HepG2 (cell line): ENCODE results near the gene ECE2. TPM values are rescaled to one million over a fixed set of nuclear protein-coding genes. Genes with fewer than 3 reads are reported as not detected.

Experiments
- ATAC-seq: fragments of 200-7000 bp; cut with Tn5 transposase; 3 replicates; pipeline ENCODE4 v1.9.1; 2020; ENCODE audit warnings: mild to moderate bottlenecking, moderate library complexity
- BruUV-seq: library from RNA; stranded (reverse); fragments of 400-500 nt; replicated peaks from 2 replicates; lab custom pipeline; 2021; lab: Mats Ljungman, UMichigan
- CTCF ChIA-PET: fragments of 300-600 bp; formaldehyde crosslinking; extraction: SDS; loops from one replicate; lab custom pipeline; 2021; ENCODE audit warnings: low total read pairs, inconsistent platforms, low intra/inter-chr PET ratio; lab: Yijun Ruan, JAX
- POLR2A ChIA-PET: fragments of 350-600 bp; sonication (Branson Sonifier 250); formaldehyde crosslinking; loops from one replicate; lab custom pipeline; 2020; ENCODE audit warnings: antibody characterized with exemption, inconsistent platforms; lab: Yijun Ruan, JAX
- DNase-seq: peaks from one replicate; pipeline ENCODE4 v3.0.0-alpha.2; 2015; ENCODE audit warnings: low spot score
- FAIRE-seq: peaks from 3 replicates; lab custom pipeline; 2011; peaks lifted over from hg19 to GRCh38; lab: Jason Lieb, UNC
- H2AFZ ChIP-seq: one replicate; pipeline ENCODE4 v1.6.1; 2011; ENCODE audit warnings: low read length, inconsistent platforms
- H3K27ac ChIP-seq: fragments of 300-600 bp; 3 replicates; pipeline ENCODE4 v1.8.0; 2011; ENCODE audit warnings: mixed run types, mild to moderate bottlenecking, mixed read lengths, low read length, inconsistent platforms; ENCODE audit not compliant: insufficient read depth; ENCODE audit errors: extremely low read length
- H3K27me3 ChIP-seq, 2 experiments: fragments of 200-600 bp in 1 of 2; 2 replicates in 1 of 2; 3 replicates in 1 of 2; pipeline versions ENCODE4 v1.6.0 to v1.8.0; 2011; ENCODE audit warnings: low read length in 2 of 2, mild to moderate bottlenecking in 2 of 2, moderate library complexity in 2 of 2, inconsistent platforms in 1 of 2; ENCODE audit not compliant: insufficient read depth in 2 of 2, control insufficient read depth in 1 of 2
- H3K36me3 ChIP-seq, 2 experiments: fragments of 200-600 bp in 1 of 2; replicated peaks in 1 of 2; 2 replicates in 1 of 2; 3 replicates in 1 of 2; pipeline versions ENCODE4 v1.5.1 to v1.8.0; 2011; ENCODE audit warnings: low read length in 2 of 2, inconsistent platforms in 1 of 2; ENCODE audit not compliant: insufficient read depth in 2 of 2, control insufficient read depth in 1 of 2
- H3K4me1 ChIP-seq: 2 replicates; pipeline ENCODE4 v1.5.1; 2012; ENCODE audit warnings: low read length, inconsistent platforms; ENCODE audit not compliant: insufficient read depth
- H3K4me2 ChIP-seq: 2 replicates; pipeline ENCODE4 v1.6.0; 2011; ENCODE audit warnings: low read depth, low read length, inconsistent platforms
- H3K4me3 ChIP-seq, 3 experiments: fragments of 200-600 bp in 1 of 3; sonication (generic), shearing (Covaris generic) in 1 of 3; replicated peaks in 1 of 3; 2 replicates each; pipeline ENCODE4 v1.5.1; 2011 to 2016; ENCODE audit warnings: low read length in 3 of 3, inconsistent platforms in 2 of 3, low read depth in 2 of 3, mild to moderate bottlenecking in 2 of 3, control low read depth in 1 of 3, mixed read lengths in 1 of 3; ENCODE audit not compliant: insufficient read depth in 1 of 3
- H3K79me2 ChIP-seq: one replicate; pipeline ENCODE4 v1.6.1; 2011; ENCODE audit warnings: low read length, inconsistent platforms; ENCODE audit not compliant: insufficient read depth
- H3K9ac ChIP-seq: 2 replicates; pipeline ENCODE4 v1.6.0; 2011; ENCODE audit warnings: mild to moderate bottlenecking, low read depth, low read length, inconsistent platforms; ENCODE audit not compliant: insufficient read depth
- H3K9me3 ChIP-seq: 2 replicates; pipeline ENCODE4 v1.5.1; 2012; ENCODE audit warnings: mild to moderate bottlenecking, low read length
- H4K20me1 ChIP-seq: 2 replicates; pipeline ENCODE4 v1.6.0; 2011; ENCODE audit warnings: inconsistent platforms, mild to moderate bottlenecking, low read length, moderate library complexity; ENCODE audit not compliant: insufficient read depth
- ADNP ChIP-seq: sonication (generic); formaldehyde crosslinking; IDR thresholded peaks from 2 replicates; pipeline ENCODE4 v1.4.0; 2020; ENCODE audit warnings: missing genetic modification reagents
- ETV5 ChIP-seq: IDR thresholded peaks from 2 replicates; pipeline ENCODE4 v1.6.1; 2018; ENCODE audit warnings: missing biosample characterization, missing genetic modification reagents, inconsistent platforms, borderline replicate concordance
- GMEB1 ChIP-seq: sonication (generic); formaldehyde crosslinking; IDR thresholded peaks from 2 replicates; pipeline ENCODE4 v1.5.1; 2020; ENCODE audit warnings: missing genetic modification reagents, mild to moderate bottlenecking, borderline replicate concordance
- GPN1 ChIP-seq: sonication (generic); formaldehyde crosslinking; IDR thresholded peaks from 2 replicates; pipeline ENCODE4 v1.5.1; 2020; ENCODE audit warnings: missing genetic modification reagents, borderline replicate concordance
- KMT2B ChIP-seq: IDR thresholded peaks from 2 replicates; pipeline ENCODE4 v1.6.1; 2016; ENCODE audit warnings: missing genetic modification reagents, missing compliant biosample characterization
- PHF8 ChIP-seq: sonication (generic); formaldehyde crosslinking; IDR thresholded peaks from 2 replicates; pipeline ENCODE4 v1.5.0; 2020; ENCODE audit warnings: missing genetic modification reagents
- POLR2AphosphoS2 ChIP-seq: IDR thresholded peaks from 2 replicates; pipeline ENCODE4 v1.6.1; 2011; ENCODE audit warnings: low read depth, low read length, improper control_type of control experiment
- RORA ChIP-seq: sonication (generic); formaldehyde crosslinking; IDR thresholded peaks from 2 replicates; pipeline ENCODE4 v1.5.0; 2020; ENCODE audit warnings: mild to moderate bottlenecking, missing genetic modification reagents, moderate library complexity
- SATB2 ChIP-seq: sonication (generic); formaldehyde crosslinking; IDR thresholded peaks from 2 replicates; pipeline ENCODE4 v1.5.0; 2020; ENCODE audit warnings: missing genetic modification reagents
- SMAD9 ChIP-seq: sonication (generic); formaldehyde crosslinking; IDR thresholded peaks from 2 replicates; pipeline ENCODE4 v1.5.1; 2020; ENCODE audit warnings: mild to moderate bottlenecking, missing genetic modification reagents
- SRSF1 ChIP-seq: fragments of 200-400 bp; formaldehyde crosslinking; optimal IDR thresholded peaks from 2 replicates; pipeline ENCODE3; 2017; ENCODE audit warnings: mild to moderate bottlenecking, low read depth, low read length, moderate library complexity
- SYNCRIP ChIP-seq: fragments of 200-400 bp; formaldehyde crosslinking; IDR thresholded peaks from 2 replicates; pipeline ENCODE4 v1.6.1; 2018; ENCODE audit warnings: mild to moderate bottlenecking, low read depth, low read length; ENCODE audit not compliant: insufficient read depth
- TAF1 ChIP-seq: sonication (generic); formaldehyde crosslinking; IDR thresholded peaks from 2 replicates; pipeline ENCODE4 v1.4.0; 2020; ENCODE audit warnings: missing genetic modification reagents
- ZNF232 ChIP-seq: sonication (generic); formaldehyde crosslinking; IDR thresholded peaks from 2 replicates; pipeline ENCODE4 v1.4.0; 2020; ENCODE audit warnings: missing genetic modification reagents, borderline replicate concordance
- ZNF251 ChIP-seq: sonication (generic); formaldehyde crosslinking; IDR thresholded peaks from 2 replicates; pipeline ENCODE4 v1.9.0; 2021; ENCODE audit warnings: mild to moderate bottlenecking, missing genetic modification reagents
- ZNF569 ChIP-seq: sonication (generic); formaldehyde crosslinking; IDR thresholded peaks from 2 replicates; pipeline ENCODE4 v1.5.0; 2020; ENCODE audit warnings: mild to moderate bottlenecking, missing genetic modification reagents, moderate library complexity, borderline replicate concordance
- ZSCAN9 ChIP-seq: IDR thresholded peaks from 2 replicates; pipeline ENCODE4 v1.6.1; 2016; ENCODE audit warnings: borderline replicate concordance
- WGBS: methylation state at CpG from one replicate; pipeline ENCODE4 v1.1.6; 2017; ENCODE audit warnings: low lambda C conversion rate; 5-methylcytosine and 5-hydroxymethylcytosine counted together
- in situ Hi-C: cut with HindIII; loops from 2 replicates; pipeline ENCODE4 v1.10.0; 2017; ENCODE audit warnings: low pct_unique_long_range_greater_than_20kb; ENCODE audit not compliant: extremely low pct_ligation_motif_present
- intact Hi-C: fragments of 100-400 bp; cut with micrococcal nuclease; formaldehyde crosslinking; loops from one replicate; pipeline ENCODE4 v1.10.0; 2022; ENCODE audit not compliant: unreplicated experiment
- polyA plus RNA-seq, 8 experiments: library from polyadenylated mRNA; depleted of rRNA in 3 of 8; stranded (reverse) in 7 of 8; unstranded in 1 of 8; fragments of >200 nt; fragmentation: Illumina TruSeq in 4 of 8; extraction: Trizol in 4 of 8; gene quantifications; 2 replicates each; pipeline versions ENCODE4 v1.2.1 to v1.2.3, GENCODE V29; 2011 to 2016; ENCODE audit warnings: low read depth in 4 of 8, missing spikeins in 1 of 8, mixed read lengths in 1 of 8; ENCODE audit not compliant: insufficient read depth in 1 of 8
- total RNA-seq, 5 experiments: library from RNA; depleted of rRNA; stranded (reverse); fragments of >200 nt; fragmentation: Illumina TruSeq; extraction: Trizol; gene quantifications; 2 replicates each; pipeline ENCODE4 v1.2.3, GENCODE V29; 2016; ENCODE audit warnings: low read depth in 1 of 5

Gene ECE2
- total and polyA plus RNA-seq, 2 of the 13 experiments (the other 11 are each of a cell fraction or from before 2014, with no cell fraction given) = not detected

- no peak for TF ChIP-seq ZNF569 (CRISPR knock-in tag)
- TF ChIP-seq, all 625 proteins: peak for 0
Measured at GRCh38 chr3:184228376-184229137, 47.3 kb upstream of the ECE2 start (continued).

- POLR2A ChIA-PET = interaction anchor here (0.8 to 2.1 kb wide), 5 partner anchors 11 to 85 kb away, joined by 3 to 8 read pairs (median 4); partner anchors contain the start of gene DVL3
- FAIRE-seq = no peak
- H3K27ac ChIP-seq = no peak within 1 kb of the TSS
- TF ChIP-seq GMEB1 (CRISPR knock-in tag) (no peak), KMT2B (CRISPR knock-in tag) (no peak), ZNF232 (CRISPR knock-in tag) (no peak), ETV5 (CRISPR knock-in tag) (no peak), ZSCAN9 (CRISPR knock-in tag) (no peak), POLR2AphosphoS2 (no peak), SYNCRIP (no peak), SATB2 (no peak), SRSF1 (peak; percentile 37), ZNF251 (CRISPR knock-in tag) (no peak), ADNP (CRISPR knock-in tag) (no peak), PHF8 (CRISPR knock-in tag) (peak; percentile 24; the same call in 1 of the 2 replicates), RORA (CRISPR knock-in tag) (no peak), SMAD9 (CRISPR knock-in tag) (no peak), GPN1 (CRISPR knock-in tag) (no peak), TAF1 (CRISPR knock-in tag) (peak; percentile 49; the same call in 1 of the 2 replicates)
Measured at GRCh38 chr3:184229394-184230080, 46.3 kb upstream of the ECE2 start, which contains the start of gene VWA5B2. Gene VWA5B2, plus strand, starts transcription at chr3:184229585. Its CDS starts 944 bp downstream, at chr3:184230529.

More at GRCh38 chr3:184229394-184230080, 46.3 kb upstream of the ECE2 start, which contains the start of gene VWA5B2:
- Histone ChIP-seq H3K9me3 (no peaks in the 10 kb centered on the region), H3K9ac (0 out of 2 replicates have a peak within 1 kb of the TSS, but pooled peaks have one; percentile 26), H3K79me2 (no peaks in the 10 kb centered on the region), H4K20me1 (peaks cover 5% of the 10 kb centered on the region; the same call in 1 of the 2 replicates), H3K4me3 (peak within 1 kb of the TSS; percentile 56 to 80 (median 69)), H3K36me3 (no peaks in the 10 kb centered on the region), H3K27me3 (peaks cover 9 to 67% of the 10 kb centered on the region in 2 experiments; a peak in 4 of 5 replicates), H2AFZ (no peak within 1 kb of the TSS), H3K4me2 (peak within 1 kb of the TSS; percentile 98), H3K4me1 (peaks cover 11% of the 10 kb centered on the region; the same call in 1 of the 2 replicates)
- 1% methylated on average over 11 of the region's 66 CpGs for WGBS
- CTCF ChIA-PET = interaction anchor here (1.5 kb wide), 2 partner anchors 12 to 20 kb away, joined by 6 to 8 read pairs; partner anchors contain the start of gene EEF1AKMT4
- intact Hi-C loops (loop anchor here (10.0 kb wide), 1 partner anchor 55 kb away; no protein-coding TSS in a partner anchor), in situ Hi-C loops (loop anchor here (5.0 kb wide), 1 partner anchor 332 kb away; no protein-coding TSS in a partner anchor)
- no TSS peak for BruUV-seq
- DNase-seq = peak; percentile 44
- ATAC-seq = peak; percentile 90
